Stimulated activated CD4-positive, alpha-beta T cell treated with anti-CD3 and anti-CD28 coated beads, Interleukin-12 subunit alpha, Interleukin-12 subunit beta, amount 100 ng/mL, for 24 hours (primary cell): ENCODE data around the gene KCNA3.

ENCODE experiments used
- DNase-seq, 2 experiments: peaks; one replicate each; pipeline ENCODE4 v3.0.0-alpha.2; 2020; ENCODE audit warnings: low read depth in 2 of 2

The KCNA3 gene

DNA sequence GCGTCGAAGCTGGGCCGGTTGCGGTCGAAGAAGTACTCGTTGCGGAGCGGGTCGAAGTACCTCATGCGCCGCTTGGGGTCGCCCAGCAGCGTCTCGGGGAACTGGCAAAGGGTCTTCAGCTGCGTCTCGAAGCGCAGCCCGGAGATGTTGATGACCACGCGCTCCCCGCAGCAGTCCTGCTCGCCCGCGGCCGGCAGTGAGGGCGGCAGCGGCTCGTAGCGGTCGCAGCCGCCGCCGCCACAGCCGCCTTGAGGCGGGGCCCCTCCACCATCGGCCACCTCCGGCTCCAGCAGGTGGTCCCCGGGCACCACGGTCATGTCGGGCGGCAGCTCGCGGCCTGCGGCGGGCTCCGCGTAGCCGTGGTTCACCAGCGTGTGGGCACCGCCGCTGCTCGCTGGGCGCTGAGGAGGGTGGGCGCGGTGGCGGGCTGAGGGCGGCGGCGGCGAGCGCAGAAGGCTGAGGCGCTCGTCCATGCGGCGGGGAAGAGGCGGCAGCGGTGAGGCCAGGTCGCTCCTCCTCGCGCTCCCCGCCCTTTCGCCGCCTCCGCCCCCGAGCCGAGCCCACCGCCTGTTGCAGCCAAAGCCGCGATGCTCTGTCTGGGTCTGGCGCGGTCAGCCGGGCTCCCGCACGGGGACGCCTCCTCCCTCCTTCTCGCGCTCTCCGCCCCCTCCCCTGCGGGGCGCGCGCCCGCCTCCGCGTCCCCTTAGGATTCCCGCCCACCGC is at the start of gene KCNA3:
Gene KCNA3 (minus strand): TSS at position 604 of the 723 bp plus-strand sequence. CDS start 131 bp downstream, at position 473.
- DNase-seq, result peak; percentile 30 to 59

DNA sequence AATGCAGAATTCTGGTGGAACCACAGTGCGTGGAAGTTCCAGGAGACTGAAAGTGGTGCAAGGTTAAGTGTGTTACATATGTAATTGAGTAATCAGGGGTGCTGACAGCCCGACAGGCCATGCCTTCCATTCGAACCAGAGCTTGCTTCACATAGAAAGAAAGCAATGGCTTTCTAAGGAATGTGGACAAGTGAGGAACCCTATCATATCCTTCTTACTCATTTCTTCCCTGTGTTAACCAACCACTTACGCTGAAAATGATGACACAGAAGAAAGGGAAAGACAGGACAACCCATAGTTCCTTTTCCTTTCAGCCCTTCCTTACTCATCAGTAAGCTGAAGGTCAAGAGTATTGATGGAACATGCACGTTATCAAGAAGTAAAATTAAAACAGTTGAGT is 48.1 kb upstream of the KCNA3 start:
- no peak for DNase-seq

DNA sequence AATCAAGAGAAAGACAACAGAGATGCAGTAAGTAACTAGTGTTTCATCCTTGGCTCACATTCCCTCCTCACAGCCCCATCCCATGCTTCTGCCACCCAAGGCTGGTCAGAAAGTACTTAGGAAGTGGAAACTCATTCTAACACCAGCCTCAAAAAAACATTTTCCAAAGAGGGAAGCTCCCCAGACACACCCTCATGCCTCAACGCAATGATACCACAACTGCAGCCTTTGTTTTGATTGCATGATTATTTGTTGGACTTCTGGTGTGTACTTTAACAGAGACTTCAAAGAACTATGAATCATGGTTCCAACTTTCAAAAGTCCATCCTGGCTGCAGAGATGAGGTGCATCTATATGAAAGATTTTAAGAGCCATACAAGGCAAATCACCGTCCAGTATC is 45.2 kb upstream of the KCNA3 start:
- DNase-seq, result no peak

DNA sequence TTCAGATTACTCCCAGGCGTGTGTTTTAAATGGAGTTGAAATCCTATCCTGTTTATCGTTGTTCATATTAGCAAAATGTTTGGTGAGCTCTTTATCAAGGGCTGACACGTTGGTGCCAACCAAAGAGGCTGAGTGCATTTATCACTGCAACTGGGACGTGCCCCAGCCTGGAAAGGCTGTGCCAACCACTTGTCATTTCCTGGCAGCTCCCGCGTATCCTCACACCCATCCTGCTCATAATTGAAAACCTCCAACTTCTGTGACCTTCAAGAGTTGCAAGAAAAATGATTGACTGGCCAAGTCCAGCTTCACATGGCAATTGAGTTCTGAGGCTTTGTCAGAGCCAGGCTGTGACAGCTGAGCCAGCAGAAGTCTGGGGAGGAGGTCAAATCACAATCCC is 43.7 kb upstream of the KCNA3 start:
- no peak for DNase-seq

DNA sequence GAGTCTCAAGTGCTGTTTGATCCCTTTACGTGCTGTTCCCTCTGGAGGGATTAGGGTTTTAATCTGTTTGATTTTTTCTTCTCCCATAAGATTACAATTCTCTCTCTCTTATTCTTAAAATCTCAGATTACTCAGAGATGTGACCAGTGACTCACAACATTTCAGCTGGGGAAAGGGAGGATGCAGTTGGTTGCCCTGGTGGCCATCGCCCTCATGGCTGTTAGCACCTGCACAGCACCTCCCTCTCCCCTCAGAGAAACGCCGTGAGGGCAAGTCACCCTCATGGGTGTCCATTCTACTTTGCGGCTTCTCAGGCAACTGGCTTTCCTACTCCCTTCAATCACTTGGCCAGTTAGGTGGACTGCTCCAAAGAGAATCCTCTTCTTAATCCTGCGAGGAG is 42.4 kb upstream of the KCNA3 start:
- no peak for DNase-seq

DNA sequence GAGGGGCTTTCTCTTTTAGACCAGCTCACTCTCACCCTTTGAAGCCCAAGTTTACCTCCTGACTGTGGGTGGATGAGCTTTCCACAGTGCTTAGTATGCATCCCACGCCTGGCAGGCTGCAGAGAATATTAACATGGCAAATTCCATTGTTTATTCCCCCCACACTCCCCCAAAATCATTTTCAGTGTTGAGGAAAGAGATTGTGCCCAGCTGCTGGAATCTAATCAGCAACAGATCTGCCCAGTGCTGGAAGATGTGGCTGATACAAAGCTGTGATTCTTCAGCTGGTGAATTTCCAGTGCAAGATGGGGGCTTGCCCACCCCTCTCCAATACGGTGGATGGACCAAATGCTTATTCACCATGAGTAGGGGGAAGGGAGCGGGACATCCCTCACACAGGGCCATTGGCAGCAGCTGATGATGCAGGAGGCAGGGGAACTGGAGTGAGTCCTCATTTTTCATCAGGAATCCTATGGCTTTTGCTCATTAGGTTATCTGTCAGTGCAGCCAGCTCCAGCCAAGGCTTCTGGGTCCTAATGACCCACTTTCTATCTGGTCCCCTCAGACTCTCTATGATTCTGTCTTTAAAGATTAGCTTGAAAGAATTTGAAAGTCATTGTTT is 39.7 kb upstream of the KCNA3 start:
- no peak for DNase-seq

DNA sequence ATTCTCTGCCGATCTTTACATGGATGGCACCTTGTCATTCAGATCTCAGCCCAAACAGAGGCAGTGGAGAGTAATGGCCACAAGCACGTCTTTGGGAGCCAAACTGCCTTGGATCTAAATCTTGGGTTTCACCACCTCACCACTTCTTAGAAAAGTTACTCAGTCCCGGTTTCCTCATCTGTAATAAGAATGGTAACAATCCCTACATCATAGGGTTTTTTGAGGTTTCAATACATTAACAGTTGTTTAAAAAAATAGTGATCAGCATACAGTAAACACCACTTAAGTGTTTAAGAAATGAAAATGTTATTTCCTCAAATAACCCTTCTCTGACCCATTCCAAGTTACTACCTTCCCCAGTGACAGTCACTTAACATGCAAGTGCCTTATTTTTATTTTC is 38.5 kb upstream of the KCNA3 start:
- no peak for DNase-seq

DNA sequence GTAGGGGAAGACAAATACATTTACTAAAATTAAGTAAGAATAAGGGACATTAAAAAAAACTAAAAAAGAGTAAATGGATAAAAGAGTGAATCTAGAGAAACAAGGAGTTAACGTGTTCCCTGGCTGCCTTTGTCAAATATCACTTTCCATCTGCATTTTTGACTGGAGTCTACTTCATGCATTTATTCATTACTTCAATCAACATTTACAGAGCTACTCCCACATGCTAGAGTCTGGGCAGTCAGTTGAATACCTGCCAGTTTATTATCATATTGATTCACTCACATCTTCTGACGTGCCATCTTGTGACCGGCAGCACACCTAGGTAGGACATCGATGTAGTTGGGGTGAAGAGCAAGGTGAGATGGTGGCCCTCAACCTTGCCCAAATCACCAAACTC is 35.6 kb upstream of the KCNA3 start:
- DNase-seq, result no peak

DNA sequence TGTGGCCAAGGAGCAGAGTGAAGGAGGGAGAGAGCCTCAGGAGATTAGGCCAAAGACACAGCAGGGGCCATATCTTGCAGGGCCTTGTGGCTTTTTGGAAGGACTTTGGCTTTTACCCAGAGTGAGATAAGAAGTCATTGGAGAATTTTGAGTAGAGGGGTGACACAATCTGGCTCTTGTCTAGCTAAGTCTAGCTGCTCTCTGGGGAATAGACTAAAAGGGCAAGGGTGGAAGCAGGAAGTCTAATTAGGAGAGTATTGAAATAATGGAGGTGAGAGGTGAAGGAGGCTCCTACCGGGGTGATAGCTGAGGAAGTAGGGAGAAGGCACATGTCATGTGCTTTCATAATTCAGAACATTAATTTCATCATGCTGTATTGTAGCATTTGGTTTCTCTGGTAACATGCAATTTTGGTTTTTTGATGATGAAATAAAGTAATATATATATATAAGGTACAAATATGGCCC is 34.3 kb upstream of the KCNA3 start:
- DNase-seq, result no peak

DNA sequence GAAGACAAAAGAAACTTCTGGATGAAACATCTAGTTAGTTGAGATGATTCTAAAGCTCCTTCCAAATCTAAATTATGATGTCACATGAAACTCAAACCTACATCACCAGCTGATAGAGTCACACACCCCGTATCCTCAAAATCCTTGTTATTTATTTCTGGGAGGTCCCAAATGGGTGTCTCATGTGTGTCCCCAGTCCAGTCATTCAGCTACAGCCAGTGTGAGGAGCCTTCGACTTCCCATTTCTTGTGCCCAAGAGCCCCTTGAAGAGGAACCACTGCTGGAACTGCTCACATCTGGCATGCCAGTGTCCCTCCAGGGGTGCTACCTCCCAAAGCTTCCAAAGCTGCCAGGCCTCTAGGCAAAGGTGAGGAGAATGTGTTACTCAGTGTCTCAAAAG is 32.5 kb upstream of the KCNA3 start:
- DNase-seq, result no peak

DNA sequence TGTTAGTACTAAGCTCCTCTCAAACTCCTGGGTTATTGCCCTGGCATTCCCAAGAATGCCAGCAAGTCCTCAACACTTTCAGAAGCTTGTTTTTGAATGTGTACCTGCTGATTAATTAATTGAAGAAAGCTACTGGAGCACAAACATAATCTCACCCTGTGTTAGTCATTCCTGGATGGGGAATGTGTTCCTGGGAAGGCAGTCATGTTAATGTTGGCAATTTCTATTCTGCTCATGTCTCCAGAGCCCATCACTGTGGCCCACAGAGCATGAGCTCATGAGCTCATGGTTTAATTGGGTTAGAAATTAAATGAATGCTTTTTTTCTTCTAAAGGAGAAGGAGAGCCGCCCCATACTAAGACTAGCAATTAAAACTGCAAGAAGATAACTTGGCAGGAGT is 31.9 kb upstream of the KCNA3 start:
- DNase-seq, result no peak

DNA sequence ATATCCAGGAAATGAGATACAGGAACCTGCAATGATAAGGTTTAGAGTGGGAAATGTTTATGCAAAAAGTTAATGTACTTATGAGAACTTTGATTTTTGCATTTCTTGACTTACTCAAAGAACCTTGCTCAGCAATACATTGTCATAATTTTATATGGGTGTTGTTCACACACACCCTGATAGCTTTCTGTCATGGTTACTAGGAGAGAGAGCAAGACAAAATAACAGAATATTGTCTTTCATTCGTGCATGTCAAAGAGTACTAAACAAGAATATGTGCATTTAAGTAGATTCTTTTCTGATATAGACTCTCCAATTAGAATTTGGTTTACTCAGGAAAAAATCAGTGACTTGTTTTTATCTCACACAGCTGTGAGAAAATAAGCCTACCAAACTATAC is 27.5 kb upstream of the KCNA3 start:
- no peak for DNase-seq

DNA sequence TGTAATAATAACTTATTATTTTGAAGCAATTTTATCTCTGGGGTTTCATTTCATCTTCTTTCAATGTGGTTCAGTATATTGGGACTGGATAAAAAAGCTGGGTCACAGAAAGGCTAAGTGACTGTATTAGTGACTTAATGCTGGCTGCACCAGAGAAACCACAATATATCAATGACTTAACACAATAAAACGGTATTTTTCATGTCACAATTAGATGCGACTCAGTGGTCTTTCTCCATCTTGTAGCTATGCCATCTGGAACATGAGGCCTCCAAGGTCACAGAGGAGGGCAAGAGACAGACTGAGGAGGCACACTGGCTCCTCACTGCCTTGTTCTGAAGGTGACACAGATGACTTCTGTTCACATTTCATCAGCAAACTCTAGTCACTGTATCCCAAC is 26.0 kb upstream of the KCNA3 start:
- no peak for DNase-seq

DNA sequence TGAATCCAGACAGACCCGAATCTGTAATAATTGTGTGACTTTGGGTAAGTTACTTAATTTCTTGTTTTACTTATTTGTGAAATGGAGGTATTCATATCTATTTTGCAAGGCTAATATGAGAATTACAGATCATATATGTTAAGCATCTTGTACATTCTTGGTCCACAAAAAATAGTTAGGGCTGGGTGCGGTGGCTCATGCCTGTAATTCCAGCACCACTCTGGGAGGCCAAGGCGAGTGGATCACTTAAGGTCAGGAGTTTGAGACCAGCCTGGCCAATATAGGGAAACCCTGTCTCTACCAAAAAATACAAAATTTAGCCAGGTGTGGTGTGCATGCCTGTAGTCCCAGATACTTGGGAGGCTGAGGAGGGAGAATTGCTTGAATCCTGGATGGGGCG is 22.9 kb upstream of the KCNA3 start:
- DNase-seq, result no peak

DNA sequence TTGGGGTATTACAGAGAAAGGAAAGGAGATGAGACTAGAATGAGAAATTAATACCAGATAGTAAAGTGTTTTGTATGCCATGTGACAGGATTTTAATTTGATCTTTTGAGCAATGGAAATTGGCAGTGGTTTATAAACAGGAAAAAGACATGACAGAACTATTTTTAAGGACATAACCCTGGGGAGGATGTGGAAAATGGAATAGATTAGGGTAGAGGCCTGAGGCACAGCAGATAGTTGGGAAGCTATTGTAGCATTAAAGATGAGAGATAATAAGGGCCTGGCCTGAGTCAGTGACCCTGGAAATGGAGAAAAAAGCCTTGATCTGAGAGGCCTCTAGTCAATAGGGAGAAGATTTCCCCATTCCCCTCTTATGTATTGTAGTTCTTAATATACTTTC is 22.1 kb upstream of the KCNA3 start:
- no peak for DNase-seq

DNA sequence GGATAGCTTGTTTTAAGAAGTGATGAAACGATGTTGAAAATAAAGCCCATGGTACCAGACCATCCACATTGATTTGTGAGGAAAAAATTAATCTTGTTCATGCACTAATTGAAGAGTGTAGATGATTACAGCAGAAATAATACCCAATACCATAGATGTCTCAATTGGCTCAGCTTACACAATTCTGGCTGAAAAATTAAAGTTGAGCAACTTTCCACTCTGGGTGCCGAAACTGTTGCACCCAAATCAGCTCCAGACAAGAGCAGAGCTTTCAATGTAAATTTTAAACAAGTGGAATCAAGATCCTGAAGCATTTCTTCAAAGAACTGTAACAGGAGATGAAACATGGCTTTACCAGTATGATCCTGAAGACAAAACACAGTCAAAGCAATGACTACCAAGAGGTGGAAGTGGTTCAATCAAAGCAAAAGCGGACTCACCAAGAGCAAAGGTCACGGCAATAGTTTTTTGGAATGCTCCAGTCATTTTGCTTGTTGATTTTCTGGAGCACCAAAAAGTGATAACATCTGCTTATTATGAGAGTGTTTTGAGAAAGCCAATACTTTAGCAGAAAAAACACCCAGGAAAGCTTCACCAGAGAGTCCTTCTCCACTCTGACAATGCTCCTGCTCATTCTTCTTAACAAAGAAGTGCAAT is 16.1 kb upstream of the KCNA3 start:
- DNase-seq, result no peak

DNA sequence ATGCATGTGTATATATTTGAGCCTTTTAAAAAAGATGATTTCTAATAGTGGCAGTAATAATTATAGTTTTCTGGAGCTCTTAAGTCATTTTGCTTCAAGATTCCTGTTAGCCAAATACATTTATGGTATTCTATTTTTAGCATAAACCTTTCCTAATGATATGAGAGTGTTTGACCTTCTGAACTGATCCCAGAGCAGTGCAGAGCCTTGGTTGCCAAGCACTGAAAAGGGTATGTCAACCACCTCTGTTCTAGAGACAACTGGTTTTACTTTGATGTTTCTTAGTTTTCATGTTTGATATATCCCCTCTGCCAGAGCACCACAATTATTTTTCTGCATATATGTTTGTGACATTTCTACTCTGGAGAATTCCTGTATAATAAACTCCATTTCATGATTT is 15.1 kb upstream of the KCNA3 start:
- no peak for DNase-seq

DNA sequence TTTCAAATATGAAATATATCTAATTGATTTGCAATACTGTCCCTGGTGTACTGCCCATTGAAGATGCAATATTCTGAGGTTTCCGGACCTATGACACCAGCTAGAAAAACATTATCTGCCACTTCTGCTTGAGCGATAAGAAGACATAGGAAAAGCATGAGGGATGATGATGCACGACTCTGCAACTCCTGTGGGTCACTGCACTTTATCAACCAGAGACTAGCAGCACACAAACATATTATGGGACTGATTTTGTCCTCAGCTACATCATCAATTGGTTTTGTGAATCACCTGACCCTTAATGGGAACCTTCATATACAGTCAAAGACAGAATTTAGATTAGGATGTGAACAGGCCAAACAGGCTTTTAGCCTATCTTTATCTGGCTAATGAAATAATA is 13.8 kb upstream of the KCNA3 start:
- DNase-seq, result no peak

DNA sequence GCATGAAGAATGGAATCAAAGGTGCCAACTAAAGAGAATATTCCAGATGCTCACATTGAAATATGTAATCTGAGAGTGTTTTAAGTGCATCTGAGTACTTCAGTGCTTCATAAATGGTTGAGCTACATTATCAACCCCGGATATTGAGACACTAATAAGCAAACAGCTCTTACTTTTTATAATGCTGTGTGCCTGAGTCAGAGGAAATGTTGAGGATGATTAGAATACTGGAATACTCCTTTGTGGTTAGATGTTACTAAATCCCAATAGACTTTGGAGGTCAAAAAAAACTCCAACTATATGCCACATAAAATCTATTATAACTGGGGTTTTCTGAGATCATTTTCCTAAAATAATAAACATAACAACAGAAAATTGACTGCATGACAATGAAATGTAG is 12.5 kb upstream of the KCNA3 start:
- DNase-seq, result no peak

DNA sequence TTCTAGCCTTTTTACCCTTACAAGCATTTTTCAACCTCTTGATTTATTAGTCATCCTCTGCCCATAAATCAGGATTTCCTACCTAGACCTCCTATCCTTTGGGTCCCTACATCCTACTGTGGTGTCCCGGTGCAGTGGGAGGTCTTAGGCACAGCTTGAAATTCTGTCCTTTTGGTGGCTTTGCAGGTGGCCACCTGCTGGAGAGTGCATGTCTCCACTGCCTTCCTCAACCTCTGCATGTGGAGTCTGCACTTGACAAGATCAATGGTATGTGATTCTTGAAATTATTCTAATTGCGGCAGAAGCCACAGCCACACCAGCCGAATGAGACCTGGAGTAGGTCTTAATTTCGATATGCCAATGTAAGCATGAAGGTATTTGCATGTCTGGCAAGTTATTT is 11.4 kb upstream of the KCNA3 start:
- no peak for DNase-seq

DNA sequence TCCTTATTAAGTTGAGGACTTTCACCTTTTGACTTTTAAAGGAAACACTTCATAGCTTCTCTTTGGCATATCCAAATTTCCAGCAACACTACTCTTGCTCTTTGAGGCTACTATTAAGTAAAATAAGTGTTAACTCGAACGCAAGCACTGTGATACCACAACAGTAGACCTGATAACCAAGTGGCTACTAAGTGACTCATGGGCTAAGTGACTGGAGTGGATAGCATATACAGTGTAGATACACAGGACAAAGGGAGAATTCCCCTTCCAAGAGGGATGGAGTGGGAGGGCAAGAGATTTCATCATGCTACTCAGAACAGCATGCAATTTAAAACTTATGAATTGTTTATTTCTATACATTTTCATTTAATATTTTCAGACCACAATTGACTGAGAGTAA is 9.8 kb upstream of the KCNA3 start:
- no peak for DNase-seq

DNA sequence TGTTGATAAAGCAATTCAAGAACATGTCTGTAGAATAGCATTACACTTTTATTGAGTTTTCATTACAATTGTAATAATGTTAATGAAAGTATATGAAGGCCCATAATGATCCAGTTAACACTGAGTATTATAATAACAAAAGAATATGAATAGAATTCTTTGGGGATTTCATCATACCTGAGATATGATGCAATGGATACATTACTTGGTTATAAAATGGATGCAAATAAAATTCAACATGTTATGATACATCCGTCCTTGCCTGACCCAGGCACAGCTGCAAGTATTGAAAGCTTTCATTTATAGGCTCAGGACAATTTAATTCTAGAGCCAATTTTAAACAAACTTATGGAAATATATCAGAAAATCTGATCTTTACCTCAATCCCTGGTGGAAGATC is 8.2 kb upstream of the KCNA3 start:
- no peak for DNase-seq

DNA sequence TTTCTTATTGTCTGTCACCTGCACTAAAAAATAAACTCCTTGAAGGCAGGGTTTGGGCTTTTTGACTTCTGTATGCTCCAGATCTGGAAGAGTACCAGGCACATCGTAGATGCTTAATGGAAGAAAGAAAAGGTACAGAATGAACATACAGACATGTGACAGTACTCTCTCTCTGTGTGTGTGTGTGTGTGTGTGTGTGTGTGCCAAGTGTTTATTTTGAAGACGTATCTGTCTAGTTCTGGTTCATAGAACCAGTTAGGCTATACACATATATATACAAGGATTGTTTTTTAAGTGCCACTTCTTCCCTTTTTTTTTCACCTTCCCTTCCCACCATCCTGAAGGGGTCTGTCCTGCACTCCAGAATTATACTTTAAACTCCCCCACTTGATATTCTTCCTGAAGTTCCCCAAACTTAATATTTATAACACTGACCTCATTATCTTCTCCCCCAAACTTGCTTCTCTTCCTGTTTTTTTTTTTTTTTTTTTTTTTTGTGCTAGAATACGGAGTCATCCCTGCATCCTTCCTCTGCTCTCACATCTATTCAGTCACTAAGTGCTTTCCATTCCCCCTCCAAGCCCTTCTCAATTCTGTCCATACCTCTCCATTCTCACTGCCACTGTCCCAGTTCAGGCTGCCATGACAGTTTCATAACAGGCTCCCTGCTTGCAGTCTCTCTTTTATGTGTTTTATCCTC is 5.4 kb upstream of the KCNA3 start:
- no peak for DNase-seq
